WTC11 (cell line): ENCODE results near the gene ADARB2. TPM values are rescaled to one million over a fixed set of nuclear protein-coding genes. Genes with fewer than 3 reads are reported as not detected.

Experiments
- ATAC-seq: fragments of 200-7000 bp; cut with Tn5 transposase; 2 replicates; pipeline ENCODE4 v1.10.0; 2021; ENCODE audit warnings: mild to moderate bottlenecking, moderate library complexity
- CTCF ChIA-PET: fragments of 300-600 bp; sonication (Branson Sonifier 250); formaldehyde crosslinking; loops from one replicate; lab custom pipeline; 2021; ENCODE audit warnings: antibody characterized with exemption; lab: Charles Lee
- POLR2A ChIA-PET: fragments of 350-600 bp; sonication (Branson Sonifier 250); formaldehyde crosslinking; loops from one replicate; lab custom pipeline; 2021; ENCODE audit warnings: antibody characterized with exemption; lab: Charles Lee
- DNase-seq: peaks from one replicate; pipeline ENCODE4 v3.0.0; 2021; ENCODE audit warnings: low spot score
- H3K27ac Mint-ChIP-seq: 2 replicates; pipeline ENCODE4 v1.8.0; 2021; ENCODE audit warnings: mixed read lengths
- H3K27me3 Mint-ChIP-seq: 2 replicates; pipeline ENCODE4 v1.8.0; 2021; ENCODE audit warnings: low read depth, mild to moderate bottlenecking, moderate library complexity, mixed read lengths
- H3K36me3 Mint-ChIP-seq: 2 replicates; pipeline ENCODE4 v1.8.0; 2021; ENCODE audit warnings: mixed read lengths
- H3K4me1 Mint-ChIP-seq: 2 replicates; pipeline ENCODE4 v1.8.0; 2022; ENCODE audit warnings: mixed read lengths
- H3K4me3 Mint-ChIP-seq: 2 replicates; pipeline ENCODE4 v1.8.0; 2021; ENCODE audit warnings: mild to moderate bottlenecking, moderate library complexity, mixed read lengths
- H3K9me3 Mint-ChIP-seq: 2 replicates; pipeline ENCODE4 v1.8.0; 2021; ENCODE audit warnings: mixed read lengths
- EMX1 ChIP-seq: fragments of 250-450 bp; sonication (Bioruptor Pico); IDR thresholded peaks from 2 replicates; pipeline ENCODE4 v1.8.0; 2021; ENCODE audit warnings: mild to moderate bottlenecking
- FOXK1 ChIP-seq: sonication (generic); formaldehyde crosslinking; IDR thresholded peaks from 2 replicates; pipeline ENCODE4 v1.8.0; 2022; ENCODE audit warnings: mild to moderate bottlenecking, moderate library complexity, missing genetic modification reagents
- GRHL2 ChIP-seq: fragments of 250-450 bp; sonication (Bioruptor Pico); IDR thresholded peaks from 2 replicates; pipeline ENCODE4 v1.8.0; 2022; ENCODE audit warnings: mild to moderate bottlenecking, moderate library complexity; ENCODE audit not compliant: insufficient replicate concordance, severe bottlenecking
- KAT7 ChIP-seq: sonication (generic); formaldehyde crosslinking; IDR thresholded peaks from 2 replicates; pipeline ENCODE4 v1.8.1; 2023; ENCODE audit warnings: missing genetic modification reagents, mild to moderate bottlenecking, borderline replicate concordance
- MXD4 ChIP-seq: fragments of 250-450 bp; sonication (Bioruptor Pico); IDR thresholded peaks from 2 replicates; pipeline ENCODE4 v1.8.0; 2021; ENCODE audit warnings: mild to moderate bottlenecking, moderate library complexity, borderline replicate concordance
- NR3C1 ChIP-seq: sonication (generic); formaldehyde crosslinking; conservative IDR thresholded peaks from 2 replicates; pipeline ENCODE4 v1.8.1; 2023; ENCODE audit warnings: low read depth, mild to moderate bottlenecking, missing genetic modification reagents
- TEAD4 ChIP-seq: sonication (generic); formaldehyde crosslinking; IDR thresholded peaks from 2 replicates; pipeline ENCODE4 v1.8.0; 2022; ENCODE audit warnings: mild to moderate bottlenecking, missing genetic modification reagents
- ZNF138 ChIP-seq: sonication (generic); formaldehyde crosslinking; conservative IDR thresholded peaks from 2 replicates; pipeline ENCODE4 v1.8.1; 2022; ENCODE audit warnings: mild to moderate bottlenecking, moderate library complexity, missing genetic modification reagents
- ZNF232 ChIP-seq: sonication (generic); formaldehyde crosslinking; IDR thresholded peaks from 2 replicates; pipeline ENCODE4 v1.8.0; 2022; ENCODE audit warnings: mild to moderate bottlenecking, missing genetic modification reagents
- ZNF263 ChIP-seq: sonication (generic); formaldehyde crosslinking; IDR thresholded peaks from 2 replicates; pipeline ENCODE4 v1.8.1; 2022; ENCODE audit warnings: low read depth, mild to moderate bottlenecking, moderate library complexity, missing genetic modification reagents
- total RNA-seq: library from RNA; stranded (reverse); gene quantifications from 3 replicates; pipeline ENCODE4 v1.2.3, GENCODE V29; 2021
- TF ChIP-seq, protein P1 (sequence below): sonication (generic); formaldehyde crosslinking; IDR thresholded peaks from 2 replicates; pipeline ENCODE4 v1.8.0; 2022; ENCODE audit warnings: mild to moderate bottlenecking, missing genetic modification reagents
- TF ChIP-seq, protein P2 (sequence below): fragments of 250-450 bp; sonication (Bioruptor Pico); IDR thresholded peaks from 2 replicates; pipeline ENCODE4 v1.9.0; 2021; ENCODE audit warnings: moderate library complexity, mild to moderate bottlenecking, inconsistent platforms, borderline replicate concordance
- TF ChIP-seq, protein P3 (sequence below): sonication (generic); formaldehyde crosslinking; IDR thresholded peaks from 2 replicates; pipeline ENCODE4 v1.8.1; 2022; ENCODE audit warnings: mild to moderate bottlenecking, missing genetic modification reagents, moderate library complexity, borderline replicate concordance
- TF ChIP-seq, protein P4 (sequence below): sonication (generic); formaldehyde crosslinking; IDR thresholded peaks from 2 replicates; pipeline ENCODE4 v1.8.1; 2022; ENCODE audit warnings: low read depth, missing genetic modification reagents, borderline replicate concordance
- TF ChIP-seq, protein P5 (sequence below): sonication (generic); formaldehyde crosslinking; IDR thresholded peaks from 2 replicates; pipeline ENCODE4 v1.8.1; 2022; ENCODE audit warnings: missing genetic modification reagents, borderline replicate concordance
- TF ChIP-seq, protein P6 (sequence below): sonication (generic); formaldehyde crosslinking; IDR thresholded peaks from 2 replicates; pipeline ENCODE4 v1.8.1; 2023; ENCODE audit warnings: mild to moderate bottlenecking, missing genetic modification reagents
- TF ChIP-seq, protein P7 (sequence below): sonication (generic); formaldehyde crosslinking; IDR thresholded peaks from 2 replicates; pipeline ENCODE4 v1.8.1; 2022; ENCODE audit warnings: mild to moderate bottlenecking, moderate library complexity, missing genetic modification reagents

The ADARB2 gene
- total RNA-seq, 1 experiment from 2014 or later: 3.7 TPM

DNA sequence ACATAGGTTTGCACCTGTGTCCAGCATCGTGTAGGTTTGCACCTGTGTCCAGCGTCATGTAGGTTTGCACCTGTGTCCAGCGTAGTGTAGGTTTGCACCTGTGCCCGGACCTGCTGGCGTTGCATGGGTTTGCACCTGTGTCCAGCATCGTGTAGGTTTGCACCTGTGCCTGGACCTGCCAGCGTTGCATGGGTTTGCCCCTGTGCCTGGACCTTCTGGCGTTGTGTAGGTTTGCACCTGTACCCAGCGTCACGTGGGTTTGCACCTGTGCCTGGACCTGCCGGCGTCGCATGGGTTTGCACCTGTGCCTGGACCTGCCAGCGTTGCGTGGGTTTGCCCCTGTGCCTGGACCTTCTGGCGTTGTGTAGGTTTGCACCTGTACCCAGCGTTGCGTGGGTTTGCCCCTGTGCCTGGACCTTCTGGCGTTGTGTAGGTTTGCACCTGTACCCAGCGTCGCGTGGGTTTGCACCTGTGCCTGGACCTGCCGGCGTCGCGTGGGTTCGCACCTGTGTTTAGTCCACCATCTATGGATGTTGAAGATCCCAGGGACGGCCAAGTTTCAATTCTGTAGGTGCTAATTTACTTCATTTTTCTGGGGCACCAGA, 523.2 kb downstream of the ADARB2 start:
- DNase-seq: no peak
- H3K27me3 Mint-ChIP-seq: no peaks in the 10 kb centered on the region
- CTCF ChIA-PET: no interaction called here
- no peaks in the 10 kb centered on the region for H3K9me3 Mint-ChIP-seq
- H3K4me1 Mint-ChIP-seq: no peaks in the 10 kb centered on the region
- H3K36me3 Mint-ChIP-seq: no peaks in the 10 kb centered on the region
- ATAC-seq: no peak
- H3K27ac Mint-ChIP-seq: no peak overlapping the region
- POLR2A ChIA-PET: no interaction called here
- H3K4me3 Mint-ChIP-seq: no peak overlapping the region
- TF ChIP-seq, protein P1, sequence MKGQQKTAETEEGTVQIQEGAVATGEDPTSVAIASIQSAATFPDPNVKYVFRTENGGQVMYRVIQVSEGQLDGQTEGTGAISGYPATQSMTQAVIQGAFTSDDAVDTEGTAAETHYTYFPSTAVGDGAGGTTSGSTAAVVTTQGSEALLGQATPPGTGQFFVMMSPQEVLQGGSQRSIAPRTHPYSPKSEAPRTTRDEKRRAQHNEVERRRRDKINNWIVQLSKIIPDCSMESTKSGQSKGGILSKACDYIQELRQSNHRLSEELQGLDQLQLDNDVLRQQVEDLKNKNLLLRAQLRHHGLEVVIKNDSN (CRISPR knock-in tag): no peak
- TF ChIP-seq, protein P2, sequence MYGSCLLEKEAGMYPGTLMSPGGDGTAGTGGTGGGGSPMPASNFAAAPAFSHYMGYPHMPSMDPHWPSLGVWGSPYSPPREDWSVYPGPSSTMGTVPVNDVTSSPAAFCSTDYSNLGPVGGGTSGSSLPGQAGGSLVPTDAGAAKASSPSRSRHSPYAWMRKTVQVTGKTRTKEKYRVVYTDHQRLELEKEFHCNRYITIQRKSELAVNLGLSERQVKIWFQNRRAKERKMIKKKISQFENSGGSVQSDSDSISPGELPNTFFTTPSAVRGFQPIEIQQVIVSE (CRISPR knock-in tag): no peak
- TF ChIP-seq TEAD4 (CRISPR knock-in tag): no peak
- TF ChIP-seq ZNF138: no peak
- no peak for TF ChIP-seq ZNF232 (CRISPR knock-in tag)
- TF ChIP-seq, protein P3, sequence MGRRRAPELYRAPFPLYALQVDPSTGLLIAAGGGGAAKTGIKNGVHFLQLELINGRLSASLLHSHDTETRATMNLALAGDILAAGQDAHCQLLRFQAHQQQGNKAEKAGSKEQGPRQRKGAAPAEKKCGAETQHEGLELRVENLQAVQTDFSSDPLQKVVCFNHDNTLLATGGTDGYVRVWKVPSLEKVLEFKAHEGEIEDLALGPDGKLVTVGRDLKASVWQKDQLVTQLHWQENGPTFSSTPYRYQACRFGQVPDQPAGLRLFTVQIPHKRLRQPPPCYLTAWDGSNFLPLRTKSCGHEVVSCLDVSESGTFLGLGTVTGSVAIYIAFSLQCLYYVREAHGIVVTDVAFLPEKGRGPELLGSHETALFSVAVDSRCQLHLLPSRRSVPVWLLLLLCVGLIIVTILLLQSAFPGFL (CRISPR knock-in tag): no peak
- TF ChIP-seq GRHL2: no peak
- TF ChIP-seq, protein P4, sequence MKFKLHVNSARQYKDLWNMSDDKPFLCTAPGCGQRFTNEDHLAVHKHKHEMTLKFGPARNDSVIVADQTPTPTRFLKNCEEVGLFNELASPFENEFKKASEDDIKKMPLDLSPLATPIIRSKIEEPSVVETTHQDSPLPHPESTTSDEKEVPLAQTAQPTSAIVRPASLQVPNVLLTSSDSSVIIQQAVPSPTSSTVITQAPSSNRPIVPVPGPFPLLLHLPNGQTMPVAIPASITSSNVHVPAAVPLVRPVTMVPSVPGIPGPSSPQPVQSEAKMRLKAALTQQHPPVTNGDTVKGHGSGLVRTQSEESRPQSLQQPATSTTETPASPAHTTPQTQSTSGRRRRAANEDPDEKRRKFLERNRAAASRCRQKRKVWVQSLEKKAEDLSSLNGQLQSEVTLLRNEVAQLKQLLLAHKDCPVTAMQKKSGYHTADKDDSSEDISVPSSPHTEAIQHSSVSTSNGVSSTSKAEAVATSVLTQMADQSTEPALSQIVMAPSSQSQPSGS: no peak
- TF ChIP-seq, protein P5, sequence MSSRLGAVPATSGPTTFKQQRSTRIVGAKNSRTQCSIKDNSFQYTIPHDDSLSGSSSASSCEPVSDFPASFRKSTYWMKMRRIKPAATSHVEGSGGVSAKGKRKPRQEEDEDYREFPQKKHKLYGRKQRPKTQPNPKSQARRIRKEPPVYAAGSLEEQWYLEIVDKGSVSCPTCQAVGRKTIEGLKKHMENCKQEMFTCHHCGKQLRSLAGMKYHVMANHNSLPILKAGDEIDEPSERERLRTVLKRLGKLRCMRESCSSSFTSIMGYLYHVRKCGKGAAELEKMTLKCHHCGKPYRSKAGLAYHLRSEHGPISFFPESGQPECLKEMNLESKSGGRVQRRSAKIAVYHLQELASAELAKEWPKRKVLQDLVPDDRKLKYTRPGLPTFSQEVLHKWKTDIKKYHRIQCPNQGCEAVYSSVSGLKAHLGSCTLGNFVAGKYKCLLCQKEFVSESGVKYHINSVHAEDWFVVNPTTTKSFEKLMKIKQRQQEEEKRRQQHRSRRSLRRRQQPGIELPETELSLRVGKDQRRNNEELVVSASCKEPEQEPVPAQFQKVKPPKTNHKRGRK (CRISPR knock-in tag): no peak
- no peak for TF ChIP-seq FOXK1 (CRISPR knock-in tag)
- TF ChIP-seq KAT7: no peak
- no peak for TF ChIP-seq EMX1 (CRISPR knock-in tag)
- no peak for TF ChIP-seq ZNF263 (CRISPR knock-in tag)

DNA sequence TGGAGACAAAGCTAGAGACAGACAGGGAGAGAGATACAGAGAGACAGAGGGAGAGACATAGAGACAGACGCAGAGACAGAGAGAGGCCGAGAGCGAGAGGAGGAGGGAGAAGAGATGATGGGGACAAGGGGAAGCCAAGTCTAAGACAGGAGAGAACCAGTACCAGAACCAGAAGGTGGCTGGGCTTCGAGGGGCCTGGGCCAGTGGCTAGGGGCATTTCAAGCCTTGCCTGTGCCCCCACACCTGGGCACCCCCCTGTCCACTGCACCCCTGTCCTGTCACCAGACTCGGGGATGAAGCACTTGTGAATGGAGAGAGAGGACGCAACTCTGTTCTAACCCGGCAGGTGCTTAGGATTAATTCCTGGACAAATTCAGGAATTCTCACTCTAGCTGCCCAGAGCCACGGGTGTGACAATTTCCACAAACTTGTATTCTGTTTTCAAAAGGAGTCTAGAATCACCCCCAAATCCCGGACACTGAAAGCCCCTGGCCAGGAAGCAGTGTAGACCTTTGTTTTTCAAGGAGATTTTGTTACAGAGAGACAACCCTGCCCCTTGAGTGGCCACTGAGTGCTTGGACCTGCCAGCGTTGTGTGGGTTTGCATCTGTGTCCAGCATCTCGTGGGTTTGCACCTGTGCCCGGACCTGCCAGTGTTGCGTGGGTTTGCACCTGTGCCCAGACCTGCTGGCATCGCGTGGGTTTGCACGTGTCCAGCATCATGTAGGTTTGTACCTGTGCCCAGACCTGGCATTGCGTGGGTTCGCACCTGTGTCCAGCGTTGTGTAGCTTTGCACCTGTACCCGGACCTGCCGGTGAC, 523.9 kb downstream of the ADARB2 start:
- Mint-ChIP-seq H3K27ac (no peak overlapping the region), H3K4me3 (no peak overlapping the region), H3K27me3 (no peaks in the 10 kb centered on the region), H3K4me1 (no peaks in the 10 kb centered on the region), H3K9me3 (no peaks in the 10 kb centered on the region), H3K36me3 (no peaks in the 10 kb centered on the region)
- ATAC-seq: no peak
- TF ChIP-seq, protein P6, sequence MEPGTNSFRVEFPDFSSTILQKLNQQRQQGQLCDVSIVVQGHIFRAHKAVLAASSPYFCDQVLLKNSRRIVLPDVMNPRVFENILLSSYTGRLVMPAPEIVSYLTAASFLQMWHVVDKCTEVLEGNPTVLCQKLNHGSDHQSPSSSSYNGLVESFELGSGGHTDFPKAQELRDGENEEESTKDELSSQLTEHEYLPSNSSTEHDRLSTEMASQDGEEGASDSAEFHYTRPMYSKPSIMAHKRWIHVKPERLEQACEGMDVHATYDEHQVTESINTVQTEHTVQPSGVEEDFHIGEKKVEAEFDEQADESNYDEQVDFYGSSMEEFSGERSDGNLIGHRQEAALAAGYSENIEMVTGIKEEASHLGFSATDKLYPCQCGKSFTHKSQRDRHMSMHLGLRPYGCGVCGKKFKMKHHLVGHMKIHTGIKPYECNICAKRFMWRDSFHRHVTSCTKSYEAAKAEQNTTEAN (CRISPR knock-in tag): no peak
- TF ChIP-seq NR3C1 (CRISPR knock-in tag) (no peak), MXD4 (no peak)
- TF ChIP-seq, protein P7, sequence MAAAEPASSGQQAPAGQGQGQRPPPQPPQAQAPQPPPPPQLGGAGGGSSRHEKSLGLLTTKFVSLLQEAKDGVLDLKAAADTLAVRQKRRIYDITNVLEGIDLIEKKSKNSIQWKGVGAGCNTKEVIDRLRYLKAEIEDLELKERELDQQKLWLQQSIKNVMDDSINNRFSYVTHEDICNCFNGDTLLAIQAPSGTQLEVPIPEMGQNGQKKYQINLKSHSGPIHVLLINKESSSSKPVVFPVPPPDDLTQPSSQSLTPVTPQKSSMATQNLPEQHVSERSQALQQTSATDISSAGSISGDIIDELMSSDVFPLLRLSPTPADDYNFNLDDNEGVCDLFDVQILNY (CRISPR knock-in tag): no peak
- POLR2A ChIA-PET: no interaction called here
- DNase-seq: no peak
- CTCF ChIA-PET: no interaction called here
